ENCODE measurements around the gene LIG3.

DNA sequence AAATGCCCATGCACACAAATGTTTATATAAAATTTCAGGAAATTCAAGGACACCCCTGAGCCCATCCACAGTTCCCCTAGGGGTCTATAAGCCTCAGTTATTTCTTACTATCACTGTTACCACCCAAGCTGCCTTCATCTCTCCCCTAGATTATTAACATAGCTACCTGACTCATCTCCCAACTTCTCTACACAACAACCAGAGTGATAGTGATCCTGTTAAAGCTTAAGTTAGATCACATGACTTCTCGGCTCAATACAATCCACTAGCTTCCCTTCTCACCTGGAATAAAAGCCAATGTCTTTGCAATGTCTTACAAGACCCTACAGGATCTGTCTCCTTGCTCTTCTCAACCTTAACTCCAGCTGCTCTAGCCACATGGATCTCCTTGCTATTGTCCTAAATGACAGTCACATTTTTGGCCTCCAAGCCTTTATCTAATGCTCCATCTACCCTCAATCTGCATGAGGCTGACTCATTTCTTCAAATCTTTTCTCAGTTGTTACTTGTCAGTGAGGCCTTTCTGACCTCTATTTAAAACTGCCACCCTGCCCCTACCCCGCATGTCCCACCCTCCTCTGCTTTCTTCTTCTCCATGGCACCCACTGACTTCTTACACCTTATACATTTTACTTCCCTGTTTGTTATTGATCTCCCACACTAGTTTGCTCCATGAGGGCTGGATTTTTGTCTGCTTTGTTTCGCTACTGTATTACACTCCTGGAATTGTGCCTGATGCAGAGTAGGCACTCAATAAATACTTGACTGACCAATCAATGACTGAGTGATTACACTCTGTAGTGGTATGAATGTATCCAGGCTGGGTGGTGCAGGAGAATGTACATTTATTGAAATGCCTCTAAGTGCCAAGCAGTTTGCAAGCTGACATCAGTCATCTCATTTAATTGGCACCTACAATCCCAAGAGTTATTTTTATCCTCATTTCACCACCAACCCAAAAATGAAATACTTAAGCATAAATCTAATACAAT is 5.2 kb upstream of the LIG3 start:
- TF ChIP-seq, protein P1, sequence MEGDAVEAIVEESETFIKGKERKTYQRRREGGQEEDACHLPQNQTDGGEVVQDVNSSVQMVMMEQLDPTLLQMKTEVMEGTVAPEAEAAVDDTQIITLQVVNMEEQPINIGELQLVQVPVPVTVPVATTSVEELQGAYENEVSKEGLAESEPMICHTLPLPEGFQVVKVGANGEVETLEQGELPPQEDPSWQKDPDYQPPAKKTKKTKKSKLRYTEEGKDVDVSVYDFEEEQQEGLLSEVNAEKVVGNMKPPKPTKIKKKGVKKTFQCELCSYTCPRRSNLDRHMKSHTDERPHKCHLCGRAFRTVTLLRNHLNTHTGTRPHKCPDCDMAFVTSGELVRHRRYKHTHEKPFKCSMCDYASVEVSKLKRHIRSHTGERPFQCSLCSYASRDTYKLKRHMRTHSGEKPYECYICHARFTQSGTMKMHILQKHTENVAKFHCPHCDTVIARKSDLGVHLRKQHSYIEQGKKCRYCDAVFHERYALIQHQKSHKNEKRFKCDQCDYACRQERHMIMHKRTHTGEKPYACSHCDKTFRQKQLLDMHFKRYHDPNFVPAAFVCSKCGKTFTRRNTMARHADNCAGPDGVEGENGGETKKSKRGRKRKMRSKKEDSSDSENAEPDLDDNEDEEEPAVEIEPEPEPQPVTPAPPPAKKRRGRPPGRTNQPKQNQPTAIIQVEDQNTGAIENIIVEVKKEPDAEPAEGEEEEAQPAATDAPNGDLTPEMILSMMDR (conservative IDR thresholded peaks at IDR 0.05 in 1 of 2, IDR thresholded peaks at IDR 0.05 in 1 of 2; ENCODE audit: extremely low read depth in 1 of 2, insufficient read depth in 1 of 2, low read depth in 1 of 2, low read length in 2 of 2) = no peak
- TF ChIP-seq EZH2 (IDR thresholded peaks at IDR 0.05; ENCODE audit: borderline replicate concordance, low read length) = no peak

All from mammary epithelial cell (primary cell).